ENCODE measurements around the gene C14orf180. TPM values are rescaled to one million over a fixed set of nuclear protein-coding genes. Genes with fewer than 3 reads are reported as not detected.

C14orf180 gene
- total and polyA plus RNA-seq, 10 of the 15 experiments (the other 5 are each of a cell fraction or from before 2014, with no cell fraction given): not detected

DNA sequence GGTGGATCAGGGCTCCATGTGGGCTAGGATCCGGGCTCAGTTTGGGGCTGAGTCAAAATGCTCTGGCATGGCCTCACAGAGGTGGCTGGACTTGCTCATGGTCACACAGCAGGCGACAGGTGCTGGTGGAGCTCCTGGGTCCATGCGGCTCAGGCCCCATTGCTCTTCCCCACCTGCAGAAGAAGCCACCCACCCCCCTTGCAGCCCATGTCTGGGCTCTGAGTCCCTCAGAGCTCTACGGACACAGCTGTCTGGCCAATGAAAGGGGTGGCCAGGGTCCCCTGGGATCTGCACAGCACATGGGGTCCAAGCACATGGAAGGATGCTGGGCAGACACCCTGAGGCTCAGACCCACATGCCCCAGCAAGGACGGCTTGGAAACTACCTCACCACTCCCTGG lies 17.0 kb upstream of the C14orf180 start:
- TF ChIP-seq, protein P1, sequence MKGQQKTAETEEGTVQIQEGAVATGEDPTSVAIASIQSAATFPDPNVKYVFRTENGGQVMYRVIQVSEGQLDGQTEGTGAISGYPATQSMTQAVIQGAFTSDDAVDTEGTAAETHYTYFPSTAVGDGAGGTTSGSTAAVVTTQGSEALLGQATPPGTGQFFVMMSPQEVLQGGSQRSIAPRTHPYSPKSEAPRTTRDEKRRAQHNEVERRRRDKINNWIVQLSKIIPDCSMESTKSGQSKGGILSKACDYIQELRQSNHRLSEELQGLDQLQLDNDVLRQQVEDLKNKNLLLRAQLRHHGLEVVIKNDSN (IDR thresholded peaks at IDR 0.05; ENCODE audit: borderline replicate concordance, extremely low read length, insufficient read depth, low read depth, low read length): no peak
- no peak for TF ChIP-seq BRCA1 (IDR thresholded peaks at IDR 0.05; ENCODE audit: low read depth, low read length)
- no peak for TF ChIP-seq RAD21 (IDR thresholded peaks at IDR 0.05; ENCODE audit: insufficient read depth, low read depth, low read length)
- TF ChIP-seq, protein P2, sequence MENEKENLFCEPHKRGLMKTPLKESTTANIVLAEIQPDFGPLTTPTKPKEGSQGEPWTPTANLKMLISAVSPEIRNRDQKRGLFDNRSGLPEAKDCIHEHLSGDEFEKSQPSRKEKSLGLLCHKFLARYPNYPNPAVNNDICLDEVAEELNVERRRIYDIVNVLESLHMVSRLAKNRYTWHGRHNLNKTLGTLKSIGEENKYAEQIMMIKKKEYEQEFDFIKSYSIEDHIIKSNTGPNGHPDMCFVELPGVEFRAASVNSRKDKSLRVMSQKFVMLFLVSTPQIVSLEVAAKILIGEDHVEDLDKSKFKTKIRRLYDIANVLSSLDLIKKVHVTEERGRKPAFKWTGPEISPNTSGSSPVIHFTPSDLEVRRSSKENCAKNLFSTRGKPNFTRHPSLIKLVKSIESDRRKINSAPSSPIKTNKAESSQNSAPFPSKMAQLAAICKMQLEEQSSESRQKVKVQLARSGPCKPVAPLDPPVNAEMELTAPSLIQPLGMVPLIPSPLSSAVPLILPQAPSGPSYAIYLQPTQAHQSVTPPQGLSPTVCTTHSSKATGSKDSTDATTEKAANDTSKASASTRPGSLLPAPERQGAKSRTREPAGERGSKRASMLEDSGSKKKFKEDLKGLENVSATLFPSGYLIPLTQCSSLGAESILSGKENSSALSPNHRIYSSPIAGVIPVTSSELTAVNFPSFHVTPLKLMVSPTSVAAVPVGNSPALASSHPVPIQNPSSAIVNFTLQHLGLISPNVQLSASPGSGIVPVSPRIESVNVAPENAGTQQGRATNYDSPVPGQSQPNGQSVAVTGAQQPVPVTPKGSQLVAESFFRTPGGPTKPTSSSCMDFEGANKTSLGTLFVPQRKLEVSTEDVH (IDR thresholded peaks at IDR 0.05; ENCODE audit: low read depth, partially characterized antibody): no peak
- no peak for TF ChIP-seq STAT3 (IDR thresholded peaks at IDR 0.05; ENCODE audit: low read depth, low read length)
- no peak for TF ChIP-seq CHD1 (IDR thresholded peaks at IDR 0.05; ENCODE audit: low read depth, low read length)
- TF ChIP-seq RCOR1 (conservative IDR thresholded peaks at IDR 0.05; ENCODE audit: low read depth, low read length): no peak
- no peak for TF ChIP-seq TCF12 (IDR thresholded peaks at IDR 0.05; ENCODE audit: low read depth, low read length)
- TF ChIP-seq SUPT20H (IDR thresholded peaks at IDR 0.05; ENCODE audit: borderline replicate concordance, control insufficient read depth, low read depth, low read length): no peak
- ChIA-PET POLR2A (no interaction called here), CTCF (interaction anchor here (0.8 to 1.1 kb wide), 2 partner anchors 484 to 486 kb away, joined by 3 to 4 read pairs; no protein-coding TSS in a partner anchor), SMC1A (ENCODE audit: uncharacterized antibody, unreplicated experiment) (no interaction called here), RAD21 (ENCODE audit: unreplicated experiment) (no interaction called here)
- Histone ChIP-seq H3K27me3 (replicated peaks in 1 of 2; ENCODE audit: control insufficient read depth in 2 of 2, insufficient read depth in 2 of 2, low read length in 1 of 2) (peaks cover 0 to 5% of the 10 kb centered on the region in 2 experiments; a peak in 2 of 4 replicates), H3K36me3 (ENCODE audit: control insufficient read depth in 2 of 2, insufficient read depth in 2 of 2, low read length in 1 of 2) (no peaks in the 10 kb centered on the region), H3K27ac (ENCODE audit: control insufficient read depth, insufficient read depth) (no peak overlapping the region), H3K79me2 (ENCODE audit: control insufficient read depth, insufficient read depth, low read length) (no peaks in the 10 kb centered on the region), H3K9ac (ENCODE audit: control insufficient read depth, insufficient read depth, low read length) (no peak overlapping the region), H2AFZ (ENCODE audit: control insufficient read depth, low read depth, low read length) (no peak overlapping the region), H3K4me1 (ENCODE audit: control insufficient read depth, insufficient read depth, low read length) (no peaks in the 10 kb centered on the region), H3K9me3 (replicated peaks; ENCODE audit: control insufficient read depth, insufficient read depth, low read length) (no peaks in the 10 kb centered on the region), H4K20me1 (ENCODE audit: control insufficient read depth, insufficient read depth) (no peaks in the 10 kb centered on the region), H3K4me2 (ENCODE audit: control insufficient read depth, insufficient read depth) (no peak overlapping the region), H3K4me3 (no peak overlapping the region)
- no TSS peak for BruUV-seq (replicated peaks)
- in situ Hi-C loops (cut with MboI): loop anchor here (5.0 kb wide), 2 partner anchors 420 to 485 kb away; no protein-coding TSS in a partner anchor
- DNase-seq (ENCODE audit: low read depth, low spot score): no peak
- no peak for ATAC-seq
- WGBS (ENCODE audit: insufficient coverage, insufficient replicate concordance, low lambda C conversion rate, missing lambda C conversion rate): 24% methylated on average over 5 of the region's 5 CpGs
- FAIRE-seq: no peak
- intact Hi-C loops (cut with micrococcal nuclease; ENCODE audit: unreplicated experiment): no loop called here

Measured in GM12878 (cell line).